Panc1 (cell line): Measurements from ENCODE around the gene S100PBP. TPM values are rescaled to one million over a fixed set of nuclear protein-coding genes. Genes with fewer than 3 reads are reported as not detected.

Experiments used
- ATAC-seq: fragments of 200-7000 bp; cut with Tn5 transposase; 2 replicates; pipeline ENCODE4 v1.9.1; 2020; ENCODE audit warnings: mild to moderate bottlenecking, moderate library complexity
- BruUV-seq: library from RNA; stranded (reverse); fragments of 400-500 nt; replicated peaks from 2 replicates; lab custom pipeline; 2021; lab: Mats Ljungman, UMichigan
- CTCF ChIA-PET: fragments of 300-600 bp; sonication (Branson Sonifier 250); formaldehyde crosslinking; loops from one replicate; lab custom pipeline; 2022; ENCODE audit warnings: antibody characterized with exemption; lab: Charles Lee
- POLR2A ChIA-PET: fragments of 300-600 bp; sonication (Branson Sonifier 250); formaldehyde crosslinking; loops from one replicate; lab custom pipeline; 2022; ENCODE audit warnings: antibody characterized with exemption; lab: Charles Lee
- DNase-seq: peaks from one replicate; pipeline ENCODE4 v3.0.0-alpha.2; 2010; ENCODE audit warnings: low read depth, low spot score
- H3K27ac ChIP-seq: 2 replicates; pipeline ENCODE4 v1.5.1; 2011; ENCODE audit warnings: mild to moderate bottlenecking, low read length, inconsistent platforms
- H3K27me3 ChIP-seq: fragments of 200-500 bp; sonication (Bioruptor generic); 2 replicates; pipeline ENCODE4 v1.6.0; 2014; ENCODE audit warnings: low read length, inconsistent platforms; ENCODE audit not compliant: control insufficient read depth, insufficient read depth
- H3K36me3 ChIP-seq: fragments of 200-500 bp; sonication (Bioruptor generic); 2 replicates; pipeline ENCODE4 v1.5.1; 2014; ENCODE audit warnings: inconsistent platforms, mild to moderate bottlenecking, low read length, moderate library complexity; ENCODE audit not compliant: control insufficient read depth, insufficient read depth
- H3K4me1 ChIP-seq: 2 replicates; pipeline ENCODE4 v1.5.1; 2011; ENCODE audit warnings: inconsistent platforms, mild to moderate bottlenecking, low read length, moderate library complexity; ENCODE audit not compliant: control insufficient read depth, insufficient read depth
- H3K4me3 ChIP-seq, 2 experiments: 2 replicates each; pipeline ENCODE4 v1.5.1; 2011 to 2012; ENCODE audit warnings: low read depth in 2 of 2, low read length in 2 of 2, mild to moderate bottlenecking in 2 of 2, inconsistent platforms in 1 of 2, moderate library complexity in 1 of 2
- H3K9me3 ChIP-seq: fragments of 200-500 bp; sonication (Bioruptor generic); 2 replicates; pipeline ENCODE4 v1.5.1; 2014; ENCODE audit warnings: low read depth, mild to moderate bottlenecking, inconsistent platforms, low read length, moderate library complexity; ENCODE audit not compliant: control insufficient read depth, insufficient read depth
- POLR2AphosphoS5 ChIP-seq: IDR thresholded peaks from 2 replicates; pipeline ENCODE4 v1.6.1; 2012; ENCODE audit warnings: mild to moderate bottlenecking, low read depth, low read length, moderate library complexity
- SIN3A ChIP-seq: IDR thresholded peaks from 2 replicates; pipeline ENCODE4 v1.6.1; 2012; ENCODE audit warnings: low read depth, mild to moderate bottlenecking, low read length, moderate library complexity, borderline replicate concordance; ENCODE audit not compliant: insufficient read depth
- TCF7L2 ChIP-seq: IDR thresholded peaks from 2 replicates; pipeline ENCODE4 v1.6.1; 2011; ENCODE audit warnings: mild to moderate bottlenecking, low read depth, low read length, inconsistent platforms
- in situ Hi-C: cut with HindIII; loops from 2 replicates; pipeline ENCODE4 v1.10.0; 2016; ENCODE audit warnings: low sequenced_read_pairs, low pct_unique_long_range_greater_than_20kb
- intact Hi-C: fragments of 100-400 bp; cut with micrococcal nuclease; formaldehyde crosslinking; loops from one replicate; pipeline ENCODE4 v1.10.0; 2022; ENCODE audit not compliant: unreplicated experiment
- total RNA-seq: library from RNA; stranded (reverse); gene quantifications from one replicate; pipeline ENCODE4 v1.2.1, GENCODE V29; 2021; ENCODE audit not compliant: unreplicated experiment
- TF ChIP-seq, protein P1 (sequence below): fragments of 450-650 bp; IDR thresholded peaks from 2 replicates; pipeline ENCODE4 v1.5.1; 2017; ENCODE audit warnings: mild to moderate bottlenecking
- TF ChIP-seq, protein P2 (sequence below), 2 experiments: IDR thresholded peaks; 2 replicates each; pipeline ENCODE4 v1.6.1; 2011 to 2012; ENCODE audit warnings: low read depth in 2 of 2, control low read depth in 1 of 2, low read length in 1 of 2, mild to moderate bottlenecking in 1 of 2, moderate library complexity in 1 of 2; ENCODE audit not compliant: insufficient read depth in 1 of 2

Gene S100PBP
- total RNA-seq, 1 experiment from 2014 or later: 55.4 TPM

GRCh38 chr1:32860566-32860965 is 43.1 kb downstream of the S100PBP start:
- Histone ChIP-seq H3K4me3 (no peak overlapping the region), H3K4me1 (no peaks in the 10 kb centered on the region), H3K27me3 (no peaks in the 10 kb centered on the region), H3K27ac (no peak overlapping the region), H3K36me3 (peaks cover 17% of the 10 kb centered on the region), H3K9me3 (no peaks in the 10 kb centered on the region)
- ChIA-PET POLR2A (no interaction called here), CTCF (interaction anchor here (1.6 kb wide), 1 partner anchor 11 kb away, joined by 4 read pairs; no protein-coding TSS in a partner anchor)
- no peak for DNase-seq
- TF ChIP-seq SIN3A: no peak
- TF ChIP-seq, protein P1, sequence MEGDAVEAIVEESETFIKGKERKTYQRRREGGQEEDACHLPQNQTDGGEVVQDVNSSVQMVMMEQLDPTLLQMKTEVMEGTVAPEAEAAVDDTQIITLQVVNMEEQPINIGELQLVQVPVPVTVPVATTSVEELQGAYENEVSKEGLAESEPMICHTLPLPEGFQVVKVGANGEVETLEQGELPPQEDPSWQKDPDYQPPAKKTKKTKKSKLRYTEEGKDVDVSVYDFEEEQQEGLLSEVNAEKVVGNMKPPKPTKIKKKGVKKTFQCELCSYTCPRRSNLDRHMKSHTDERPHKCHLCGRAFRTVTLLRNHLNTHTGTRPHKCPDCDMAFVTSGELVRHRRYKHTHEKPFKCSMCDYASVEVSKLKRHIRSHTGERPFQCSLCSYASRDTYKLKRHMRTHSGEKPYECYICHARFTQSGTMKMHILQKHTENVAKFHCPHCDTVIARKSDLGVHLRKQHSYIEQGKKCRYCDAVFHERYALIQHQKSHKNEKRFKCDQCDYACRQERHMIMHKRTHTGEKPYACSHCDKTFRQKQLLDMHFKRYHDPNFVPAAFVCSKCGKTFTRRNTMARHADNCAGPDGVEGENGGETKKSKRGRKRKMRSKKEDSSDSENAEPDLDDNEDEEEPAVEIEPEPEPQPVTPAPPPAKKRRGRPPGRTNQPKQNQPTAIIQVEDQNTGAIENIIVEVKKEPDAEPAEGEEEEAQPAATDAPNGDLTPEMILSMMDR: no peak
- no peak for TF ChIP-seq TCF7L2
- TF ChIP-seq, protein P2, sequence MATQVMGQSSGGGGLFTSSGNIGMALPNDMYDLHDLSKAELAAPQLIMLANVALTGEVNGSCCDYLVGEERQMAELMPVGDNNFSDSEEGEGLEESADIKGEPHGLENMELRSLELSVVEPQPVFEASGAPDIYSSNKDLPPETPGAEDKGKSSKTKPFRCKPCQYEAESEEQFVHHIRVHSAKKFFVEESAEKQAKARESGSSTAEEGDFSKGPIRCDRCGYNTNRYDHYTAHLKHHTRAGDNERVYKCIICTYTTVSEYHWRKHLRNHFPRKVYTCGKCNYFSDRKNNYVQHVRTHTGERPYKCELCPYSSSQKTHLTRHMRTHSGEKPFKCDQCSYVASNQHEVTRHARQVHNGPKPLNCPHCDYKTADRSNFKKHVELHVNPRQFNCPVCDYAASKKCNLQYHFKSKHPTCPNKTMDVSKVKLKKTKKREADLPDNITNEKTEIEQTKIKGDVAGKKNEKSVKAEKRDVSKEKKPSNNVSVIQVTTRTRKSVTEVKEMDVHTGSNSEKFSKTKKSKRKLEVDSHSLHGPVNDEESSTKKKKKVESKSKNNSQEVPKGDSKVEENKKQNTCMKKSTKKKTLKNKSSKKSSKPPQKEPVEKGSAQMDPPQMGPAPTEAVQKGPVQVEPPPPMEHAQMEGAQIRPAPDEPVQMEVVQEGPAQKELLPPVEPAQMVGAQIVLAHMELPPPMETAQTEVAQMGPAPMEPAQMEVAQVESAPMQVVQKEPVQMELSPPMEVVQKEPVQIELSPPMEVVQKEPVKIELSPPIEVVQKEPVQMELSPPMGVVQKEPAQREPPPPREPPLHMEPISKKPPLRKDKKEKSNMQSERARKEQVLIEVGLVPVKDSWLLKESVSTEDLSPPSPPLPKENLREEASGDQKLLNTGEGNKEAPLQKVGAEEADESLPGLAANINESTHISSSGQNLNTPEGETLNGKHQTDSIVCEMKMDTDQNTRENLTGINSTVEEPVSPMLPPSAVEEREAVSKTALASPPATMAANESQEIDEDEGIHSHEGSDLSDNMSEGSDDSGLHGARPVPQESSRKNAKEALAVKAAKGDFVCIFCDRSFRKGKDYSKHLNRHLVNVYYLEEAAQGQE (IDR thresholded peaks at IDR 0.05; ENCODE audit: insufficient read depth in 1 of 2, low read depth in 2 of 2, low read length in 1 of 2): no peak
- TF ChIP-seq POLR2AphosphoS5: no peak
- BruUV-seq: no TSS peak
- intact Hi-C loops: no loop called here
- no peak for ATAC-seq
- in situ Hi-C loops: no loop called here

DNA sequence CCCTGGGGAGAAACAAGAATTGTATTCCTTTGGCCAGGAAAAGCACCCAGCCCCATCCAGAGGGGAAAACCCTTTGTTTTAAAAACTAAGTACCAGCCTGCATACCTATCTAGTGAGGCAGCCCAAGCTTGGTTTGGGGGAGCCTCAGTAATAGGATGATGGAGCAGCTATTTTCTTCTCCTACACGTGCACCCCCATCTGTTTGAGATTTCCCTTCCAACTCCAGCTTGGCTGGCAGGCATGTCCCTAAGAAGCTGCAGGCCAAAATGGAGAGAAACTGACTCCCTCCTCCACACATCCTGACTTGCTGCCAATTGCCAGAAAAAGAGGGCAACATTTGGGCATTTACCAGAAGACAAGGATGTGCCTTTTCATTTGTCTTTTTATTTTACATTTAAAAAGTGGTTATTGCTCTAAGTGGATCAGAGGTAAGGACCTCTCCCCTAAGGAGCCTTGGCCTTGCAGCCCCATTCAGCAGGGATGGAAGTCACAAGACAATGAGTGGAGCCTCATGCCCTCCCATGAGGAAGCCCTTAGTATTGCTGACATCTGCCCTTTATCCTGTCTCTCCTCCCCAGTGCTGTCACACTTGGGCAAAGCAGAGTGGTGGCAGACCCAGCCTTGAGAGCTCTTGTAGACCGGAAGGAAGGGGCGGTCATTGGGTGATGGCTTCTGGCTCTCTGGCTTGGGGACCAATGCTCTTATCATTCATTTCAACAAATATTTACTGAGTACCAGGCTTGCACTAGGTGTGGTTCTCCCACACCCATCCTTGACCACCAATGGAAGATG is 44.6 kb downstream of the S100PBP start:
- Histone ChIP-seq H3K27ac (no peak overlapping the region), H3K9me3 (no peaks in the 10 kb centered on the region), H3K27me3 (no peaks in the 10 kb centered on the region), H3K4me1 (no peaks in the 10 kb centered on the region), H3K4me3 (no peak overlapping the region), H3K36me3 (peaks cover 8% of the 10 kb centered on the region)
- POLR2A ChIA-PET: no interaction called here
- TF ChIP-seq, protein P2 (IDR thresholded peaks at IDR 0.05; ENCODE audit: insufficient read depth in 1 of 2, low read depth in 2 of 2, low read length in 1 of 2): no peak
- TF ChIP-seq, protein P1: no peak
- TF ChIP-seq SIN3A (no peak), TCF7L2 (no peak), POLR2AphosphoS5 (no peak)
- ATAC-seq: no peak
- in situ Hi-C loops: no loop called here
- intact Hi-C loops: no loop called here
- BruUV-seq: no TSS peak
- CTCF ChIA-PET: interaction anchor here (0.7 to 1.6 kb wide), 3 partner anchors 9 to 1985 kb away, joined by 3 to 4 read pairs (median 3); no protein-coding TSS in a partner anchor
- DNase-seq: no peak
